Activated gamma-delta T cell treated with anti-CD3 and anti-CD28 coated beads, Interleukin-2, amount 50 U/mL, for 16 hours (primary cell): ENCODE results near the gene HAVCR1.
"Not testable (repeated sequence)": the region's sequence is repeated elsewhere in the genome, so short reads cannot be mapped to it uniquely, and the experiment has no call there.

Source experiments
- DNase-seq: peaks from one replicate; pipeline ENCODE4 v3.0.0-alpha.2; 2020; ENCODE audit warnings: low read depth

HAVCR1 gene

DNA sequence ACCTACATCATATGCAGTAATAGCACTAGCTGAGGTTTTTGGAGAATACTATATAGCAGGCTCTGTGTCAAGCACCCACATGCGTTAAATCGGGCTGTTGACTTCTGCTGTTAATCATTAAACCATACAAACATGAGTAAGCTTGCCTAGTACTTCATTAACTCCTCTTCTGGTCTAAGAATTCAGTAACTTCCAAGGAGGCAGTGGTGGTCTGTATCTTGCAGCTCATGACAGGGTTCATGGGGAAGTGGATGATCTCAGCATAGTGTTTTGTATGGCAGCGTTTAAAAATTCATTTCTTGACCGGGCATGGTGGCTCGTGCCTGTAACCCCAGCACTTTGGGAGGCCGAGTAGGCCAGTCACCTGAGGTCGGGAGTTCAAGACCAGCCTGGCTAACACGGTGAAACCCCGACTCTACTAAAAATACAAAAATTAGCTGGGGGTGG is at the start of gene HAVCR1:
TSS of gene HAVCR1 (minus strand) at position 24 of the 447 bp plus-strand sequence. CDS start 1,173 bp downstream, outside the sequence.
- DNase-seq: no peak

DNA sequence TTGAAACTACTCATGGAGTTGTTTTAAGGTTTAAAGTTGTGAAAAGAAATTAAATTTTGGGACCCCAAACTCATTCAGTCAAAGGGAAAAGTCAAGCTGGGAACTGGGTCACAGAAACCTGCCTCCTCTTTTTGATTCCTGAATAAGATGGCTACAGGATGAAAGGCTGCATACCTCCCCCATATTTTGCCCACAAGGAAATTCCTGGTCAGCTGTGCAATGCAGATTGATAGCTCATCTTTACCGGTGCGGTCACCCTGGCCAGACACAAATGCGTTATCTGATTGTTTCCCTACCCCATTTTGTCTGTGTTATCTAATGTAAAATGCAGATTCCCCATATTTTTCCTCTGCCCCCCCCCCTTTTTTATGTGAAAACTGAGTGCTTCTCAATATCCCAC is 48.6 kb upstream of the HAVCR1 start:
- DNase-seq: no peak

DNA sequence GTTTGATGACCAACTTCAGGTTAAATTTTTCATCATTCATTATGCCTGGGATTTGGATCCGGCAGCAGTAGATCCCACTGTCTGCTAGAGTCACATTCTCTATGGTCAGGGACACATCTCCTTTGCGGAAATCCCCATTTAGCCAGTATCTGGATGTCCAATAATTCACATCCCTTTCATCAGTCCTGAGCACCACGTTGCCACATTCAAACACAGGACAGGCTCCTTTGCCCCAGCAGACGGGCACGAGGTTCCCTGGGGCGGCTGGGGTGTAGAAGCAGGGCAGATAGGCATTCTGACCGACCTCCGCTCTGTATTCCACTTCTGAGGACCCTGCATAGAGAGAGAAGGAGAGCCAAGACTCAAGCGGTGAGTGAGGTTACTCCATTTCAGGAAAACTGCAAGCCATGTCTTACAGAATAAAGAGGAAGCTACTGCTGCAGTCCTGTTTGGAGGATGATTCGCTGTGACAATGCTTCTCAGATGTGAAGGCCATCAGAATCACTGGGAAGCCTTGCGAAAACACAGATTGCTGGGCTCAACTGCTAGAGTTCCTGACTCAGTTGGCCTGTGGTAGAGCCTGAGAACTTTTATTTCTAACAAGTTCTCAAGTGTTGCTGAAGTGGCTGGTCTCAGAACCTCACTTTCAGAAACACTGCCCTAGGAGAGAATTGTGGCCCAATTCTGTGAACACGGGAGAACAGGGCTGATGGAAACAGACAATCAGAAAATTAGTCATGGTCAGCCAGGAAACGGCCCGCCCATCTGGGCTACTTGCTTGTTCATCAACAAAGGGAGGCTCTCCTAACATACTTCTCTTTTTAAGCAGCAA is 47.9 kb upstream of the HAVCR1 start:
- no peak for DNase-seq

DNA sequence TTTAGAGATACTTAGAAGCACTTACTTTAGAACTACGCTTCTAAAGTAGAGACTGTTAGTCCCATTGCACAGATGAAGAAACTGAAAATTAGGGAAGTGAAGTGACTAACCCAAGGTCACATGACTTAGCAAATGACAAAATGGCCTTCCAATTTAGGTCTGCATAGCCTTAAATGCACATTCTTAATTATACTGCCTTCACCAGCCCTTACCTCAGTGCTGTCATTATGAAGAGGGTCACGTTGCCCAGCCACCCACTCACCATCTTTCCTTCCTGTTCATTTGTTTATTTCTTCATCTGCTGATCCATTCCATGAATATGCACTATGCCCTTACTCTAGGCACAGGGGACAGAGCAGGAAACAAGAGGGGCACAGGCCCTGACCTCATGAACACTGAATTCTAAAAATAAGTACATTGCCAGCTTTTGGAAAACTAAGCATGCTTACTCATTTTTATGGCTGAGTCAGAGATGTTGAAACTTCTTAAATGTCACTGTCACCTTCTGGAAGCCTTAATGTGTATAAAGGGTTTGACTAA is 41.3 kb upstream of the HAVCR1 start:
- no peak for DNase-seq

DNA sequence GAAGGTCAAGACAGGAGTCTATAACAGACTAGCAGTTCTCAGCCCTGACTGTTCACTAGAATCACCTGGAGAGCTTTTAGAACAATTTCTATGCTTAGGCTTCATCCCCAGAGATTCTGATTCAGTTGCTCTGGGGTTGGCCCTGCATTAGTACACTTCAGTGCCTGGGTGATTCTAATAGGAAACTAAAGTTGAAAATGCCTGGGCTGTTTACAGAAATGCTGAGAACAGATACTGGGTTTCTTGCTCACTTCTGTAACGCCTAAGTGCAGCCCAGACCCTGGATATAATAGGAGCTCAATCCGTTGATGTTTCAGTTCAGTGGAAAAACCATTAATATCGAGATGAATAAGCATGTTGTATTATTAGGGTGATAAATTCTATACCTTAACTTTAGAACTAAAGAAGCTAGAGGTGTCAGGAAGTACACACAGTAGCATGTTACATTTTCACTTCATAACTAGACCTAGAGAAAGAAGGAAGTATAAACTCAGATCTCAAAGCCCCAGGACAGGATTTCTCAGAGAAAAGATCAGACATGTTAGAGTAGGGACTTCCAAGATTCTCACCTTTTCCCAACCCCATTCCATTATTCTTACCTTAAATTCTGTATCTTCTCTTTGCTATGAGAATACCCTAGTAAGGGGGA is 29.6 kb upstream of the HAVCR1 start:
- DNase-seq: no peak

DNA sequence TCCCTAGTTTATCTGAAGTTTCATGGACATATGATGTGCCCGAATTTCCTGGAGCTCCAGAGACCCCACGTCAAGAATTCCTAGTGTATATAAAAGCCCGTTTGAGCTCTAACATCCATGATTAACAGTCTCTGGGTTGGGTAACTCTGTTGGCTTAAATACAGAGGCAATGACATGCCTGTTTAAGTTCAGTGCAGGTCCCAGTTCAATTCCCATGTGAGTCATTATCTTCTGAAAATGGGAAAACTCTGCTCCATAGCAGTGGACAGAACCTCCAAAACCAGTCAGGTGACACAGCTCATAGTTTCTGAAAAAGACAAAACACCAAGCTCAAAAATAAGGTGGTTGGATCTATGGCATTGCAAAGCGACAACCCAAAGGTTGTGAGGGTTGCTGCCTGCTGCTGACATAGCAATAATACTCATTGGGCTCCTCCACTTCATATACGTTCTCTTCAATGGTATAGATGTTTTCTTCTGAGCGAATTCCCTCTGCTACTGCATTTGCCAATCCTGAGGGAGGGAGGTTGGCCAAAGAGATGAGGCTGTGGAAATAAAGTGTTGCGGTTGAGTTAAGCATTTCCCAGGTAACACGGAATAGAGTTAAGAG is 27.9 kb upstream of the HAVCR1 start:
- DNase-seq: no peak

DNA sequence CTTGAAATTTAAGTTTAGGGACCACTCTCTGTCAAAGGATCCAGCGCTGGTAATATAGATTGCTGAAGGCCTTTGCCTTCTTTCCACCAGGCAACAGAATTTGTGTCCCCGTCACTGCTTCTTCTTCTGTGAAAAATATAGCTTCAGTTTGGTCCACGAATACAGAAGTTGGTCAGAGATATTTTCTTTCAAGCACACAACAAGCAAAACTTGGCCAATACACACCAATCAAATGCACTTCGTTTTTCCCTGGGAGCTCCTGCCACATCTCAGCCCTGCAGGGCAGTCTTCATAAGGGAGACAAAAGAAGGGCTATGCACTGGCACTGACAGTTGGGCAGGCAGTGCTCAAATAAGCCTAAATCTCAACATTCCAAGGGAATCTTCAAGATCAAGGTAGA is 27.0 kb upstream of the HAVCR1 start:
- no peak for DNase-seq

DNA sequence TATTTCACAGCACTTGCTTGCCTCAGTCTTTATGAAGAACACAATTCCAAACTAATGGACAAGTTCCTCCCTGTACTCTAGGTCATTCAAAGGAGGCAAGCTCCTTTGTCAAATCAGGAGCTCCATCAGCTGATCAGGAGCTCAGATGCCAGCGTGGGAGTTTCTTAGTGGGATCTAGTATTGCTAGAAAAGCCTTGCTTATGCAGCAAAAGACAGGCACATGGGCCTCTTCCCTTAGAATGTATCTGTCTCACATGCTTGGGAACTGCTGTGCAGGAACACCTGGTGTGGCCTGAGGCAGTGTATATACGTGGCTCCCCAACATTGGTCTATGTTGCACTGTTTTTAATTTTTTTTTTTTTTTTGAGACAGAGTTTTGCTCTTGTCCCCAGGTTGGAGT is 21.4 kb upstream of the HAVCR1 start:
- no peak for DNase-seq

DNA sequence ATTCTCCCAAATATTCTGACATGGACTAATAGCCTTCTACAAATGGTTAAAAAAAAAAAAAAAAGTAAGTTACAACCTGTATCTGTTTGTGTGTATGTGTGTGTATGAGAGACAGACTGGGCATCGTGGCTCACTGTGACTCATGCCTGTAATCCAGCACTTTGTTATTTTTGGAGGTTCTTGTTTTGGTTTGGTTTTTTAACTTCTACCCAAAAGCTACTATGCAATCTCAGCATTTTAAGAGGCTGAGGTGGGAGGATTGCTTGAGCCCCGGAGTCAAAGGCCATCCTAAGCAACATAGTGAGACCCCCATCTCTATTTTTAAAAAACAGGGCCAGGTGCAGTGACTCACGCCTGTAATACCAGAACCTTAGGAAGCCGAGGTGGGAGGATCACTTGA is 17.6 kb upstream of the HAVCR1 start:
- no peak for DNase-seq

DNA sequence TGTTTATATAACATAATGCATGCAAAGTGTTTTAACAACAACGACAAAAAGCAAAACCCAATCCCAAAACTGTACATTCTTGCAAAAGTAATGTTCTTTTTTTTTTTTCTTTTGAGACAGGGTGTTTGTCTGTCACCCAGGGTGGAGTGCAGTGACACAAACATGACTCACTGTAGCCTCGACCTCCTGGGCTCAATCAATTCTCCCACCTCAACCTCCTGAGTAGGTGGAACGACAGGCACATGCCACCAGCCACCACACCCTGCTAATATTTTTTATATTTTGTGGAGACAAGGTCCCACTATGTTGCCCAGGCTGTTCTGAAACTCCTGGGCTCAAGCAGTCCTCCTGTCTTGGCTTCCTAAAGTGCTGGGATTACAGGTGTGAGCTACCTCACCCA is 13.6 kb upstream of the HAVCR1 start:
- DNase-seq: no peak

DNA sequence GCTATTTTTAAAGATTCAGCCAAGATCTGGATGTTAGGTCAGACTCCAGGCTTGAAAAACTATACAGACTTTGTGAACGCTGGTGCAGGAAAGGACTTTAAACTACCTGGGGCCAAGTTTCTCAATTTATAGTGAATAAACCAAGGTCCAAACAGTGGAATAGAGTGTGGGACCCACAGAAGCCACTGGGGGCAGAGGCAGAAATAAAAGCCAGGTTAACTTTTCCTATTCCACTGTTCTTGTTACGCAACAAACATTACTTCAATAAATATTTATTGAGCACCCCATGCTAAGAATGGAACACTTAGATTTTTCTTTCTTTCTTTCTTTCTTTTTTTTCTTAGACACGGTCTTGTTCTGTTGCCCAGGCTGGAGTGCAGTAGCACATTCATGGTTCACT is 11.0 kb upstream of the HAVCR1 start:
- DNase-seq: no peak

DNA sequence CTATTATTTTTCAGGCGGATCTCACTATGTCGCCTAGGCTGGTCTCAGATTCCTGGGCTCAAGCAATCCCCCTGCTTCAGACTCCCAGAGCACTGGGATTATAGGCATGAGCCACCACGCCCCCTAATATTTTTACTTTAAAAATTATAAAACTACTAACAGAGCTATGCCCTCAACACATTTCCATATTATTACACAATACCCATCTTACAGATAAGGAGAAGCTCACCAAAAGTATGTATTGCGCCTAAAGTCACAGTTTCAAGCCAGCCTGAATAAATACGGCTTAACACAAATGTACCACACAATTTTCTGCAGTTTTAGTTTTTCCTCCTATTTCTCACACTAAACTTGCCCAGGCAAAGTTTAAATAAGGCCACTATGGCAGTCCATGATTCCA is 9.9 kb upstream of the HAVCR1 start:
- no peak for DNase-seq

DNA sequence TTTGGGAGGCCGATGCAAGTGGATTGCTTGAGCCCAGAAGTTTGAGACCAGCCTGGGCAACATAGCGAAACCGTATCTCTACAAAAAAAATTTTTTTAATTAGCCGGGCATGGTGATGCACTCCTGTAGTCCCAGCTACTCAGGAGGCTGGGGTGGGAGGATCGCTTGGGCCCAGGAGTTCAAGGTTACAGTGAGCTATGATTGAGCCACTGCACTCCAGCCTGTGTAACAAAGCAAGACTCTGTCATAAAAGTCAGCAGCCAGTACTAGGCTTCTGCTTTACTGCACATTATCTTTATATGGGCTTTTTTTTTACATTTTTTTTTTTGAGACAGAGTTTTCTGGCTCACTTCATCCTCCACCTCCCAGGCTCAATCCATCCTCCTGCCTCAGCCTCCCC is 9.4 kb upstream of the HAVCR1 start:
- no peak for DNase-seq

DNA sequence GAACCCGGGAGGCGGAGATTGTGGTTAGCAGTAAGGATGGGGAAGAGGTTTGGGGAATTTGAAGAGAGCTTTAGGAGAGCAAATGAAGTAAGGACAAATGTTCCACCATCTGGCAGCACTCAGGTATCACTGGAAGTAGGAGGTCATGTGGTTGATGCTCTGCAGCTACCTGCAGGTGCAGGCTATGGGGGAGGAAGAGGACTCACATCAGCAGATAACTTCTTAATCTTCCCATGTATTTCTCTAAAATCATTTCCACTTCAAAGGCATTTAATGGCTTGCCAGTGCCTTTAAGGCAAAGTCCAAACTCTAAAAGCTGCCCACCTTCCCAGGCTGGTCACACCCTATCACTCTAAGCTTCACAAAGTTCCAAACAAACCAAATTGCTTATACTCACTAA is 8.1 kb upstream of the HAVCR1 start:
- DNase-seq: no peak

DNA sequence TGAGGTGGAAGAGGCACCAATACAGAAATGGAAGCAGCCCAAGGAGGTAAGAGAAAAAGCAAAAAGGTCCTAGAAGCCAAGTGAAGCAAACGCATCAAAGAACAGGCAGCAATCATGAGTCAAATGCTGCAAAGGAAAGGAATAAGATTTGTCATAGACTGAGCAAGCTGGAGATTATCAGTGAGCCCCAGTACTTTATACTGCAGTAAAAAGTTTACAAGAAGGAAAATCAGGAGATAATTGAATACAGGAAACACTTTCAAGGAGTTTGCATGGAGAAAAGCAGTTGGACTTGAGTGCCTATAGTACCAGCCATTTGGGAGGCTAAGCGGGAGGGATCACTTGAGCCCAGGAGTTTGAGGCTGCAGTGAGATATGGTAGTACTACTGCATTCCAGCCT is 7.2 kb upstream of the HAVCR1 start:
- DNase-seq: no peak

DNA sequence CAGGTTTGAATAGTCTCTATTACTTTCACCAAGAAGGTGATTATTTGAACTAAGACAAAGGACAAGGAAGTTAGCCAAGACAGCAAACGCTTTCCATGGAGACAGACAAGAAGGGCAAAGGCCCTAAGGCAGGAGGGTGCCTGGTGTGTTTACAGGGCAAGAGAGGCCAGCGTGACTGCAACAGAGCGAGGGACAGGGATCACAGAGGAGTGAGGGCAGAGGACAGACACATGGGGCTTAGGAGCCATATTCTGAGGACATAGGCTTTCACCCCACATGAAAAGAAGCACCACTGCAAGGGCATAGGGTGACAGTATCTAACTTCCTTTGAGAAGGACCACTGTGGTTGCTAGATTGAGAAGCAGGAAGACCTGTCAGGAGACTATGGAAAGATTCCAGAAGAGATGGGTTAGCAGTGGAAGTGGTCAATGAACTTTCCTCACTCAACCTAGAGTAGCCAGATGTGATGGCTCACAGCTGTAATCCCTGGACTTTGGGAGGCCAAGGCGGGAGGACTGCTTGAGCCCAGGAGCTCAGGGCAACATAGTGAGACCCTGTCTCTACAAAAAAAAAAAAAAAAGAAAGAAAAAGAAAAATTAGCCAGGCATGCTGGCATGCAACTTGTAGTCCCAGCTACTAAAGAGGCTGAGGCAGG is 5.0 kb upstream of the HAVCR1 start:
- DNase-seq: no peak

DNA sequence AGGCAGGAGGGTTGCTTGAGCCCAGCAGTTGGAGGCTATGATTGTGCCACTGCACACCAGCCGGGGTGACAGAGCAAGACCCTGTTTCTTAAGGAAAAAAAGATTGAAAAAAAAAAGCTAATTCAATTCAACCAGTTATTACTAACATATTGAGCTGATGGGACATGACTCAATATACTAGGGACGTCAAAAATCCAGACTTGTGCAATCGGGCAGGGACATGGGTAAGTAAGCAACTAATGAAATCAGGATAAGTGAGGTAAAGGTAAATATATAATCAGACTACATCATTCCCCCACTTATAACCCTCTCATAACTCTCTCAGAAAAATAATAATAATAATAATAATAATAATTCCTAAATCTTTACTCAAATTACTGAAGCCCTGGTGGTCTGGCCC is 975 bp upstream of the HAVCR1 start:
- DNase-seq: no peak

DNA sequence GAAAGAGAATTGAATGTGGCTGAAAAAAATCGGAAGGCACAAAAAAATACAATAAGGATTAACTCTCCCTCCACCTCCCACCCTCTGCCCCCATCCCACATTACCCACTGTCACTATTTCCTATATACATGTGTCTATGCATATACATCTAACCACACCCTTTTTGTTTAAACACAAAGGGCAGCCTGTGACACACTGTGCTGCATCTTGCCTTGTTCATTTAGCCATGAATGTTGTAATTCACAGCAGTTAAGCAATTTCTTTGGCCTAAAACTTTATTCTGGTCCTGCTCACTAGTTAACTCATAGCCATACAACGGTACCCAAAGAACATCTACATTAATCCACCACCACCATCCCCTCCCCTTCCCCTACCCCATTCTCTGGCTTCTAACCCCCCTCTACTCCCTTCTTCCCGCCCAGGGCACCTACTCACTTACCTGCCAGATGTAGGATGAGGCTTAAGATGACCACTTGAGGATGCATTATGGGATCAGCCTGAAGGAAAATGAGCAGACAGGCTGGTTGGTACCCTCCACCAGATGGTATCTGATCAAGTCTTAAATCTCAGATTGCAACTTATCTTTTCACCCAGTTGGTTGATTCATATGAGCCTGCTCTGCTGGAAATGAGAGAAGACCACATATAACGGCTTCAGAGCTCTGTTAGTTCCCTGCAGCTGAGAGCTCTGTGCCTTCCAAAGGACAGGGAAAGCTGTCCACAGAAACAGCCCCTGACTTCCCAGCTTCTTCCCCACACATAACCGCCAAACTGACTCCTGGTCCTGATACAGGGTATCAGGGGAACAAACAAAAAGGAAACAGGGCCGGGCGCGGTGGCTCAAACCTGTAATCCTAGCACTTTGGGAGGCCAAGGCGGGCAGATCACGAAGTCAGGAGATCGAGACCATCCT is 1.2 kb downstream of the HAVCR1 start:
- no peak for DNase-seq

DNA sequence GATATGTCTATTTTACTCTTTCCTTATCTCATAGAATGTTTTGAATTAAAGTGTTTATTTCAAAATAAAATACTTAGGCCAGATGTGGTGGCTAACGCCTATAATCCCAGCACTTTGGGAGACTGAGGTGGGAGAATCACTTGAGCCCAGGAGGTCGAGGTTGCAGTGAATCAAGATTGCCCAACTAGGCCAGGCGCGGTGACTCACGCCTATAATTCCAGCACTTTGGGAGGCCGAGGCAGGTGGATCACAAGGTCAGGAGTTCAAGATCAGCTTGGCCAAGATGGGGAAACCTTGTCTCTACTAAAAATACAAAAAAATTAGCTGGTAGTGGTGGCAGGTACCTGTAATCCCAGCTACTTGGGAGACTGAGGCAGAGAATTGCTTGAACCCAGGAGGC is 2.1 kb downstream of the HAVCR1 start:
- DNase-seq: not testable (repeated sequence)

DNA sequence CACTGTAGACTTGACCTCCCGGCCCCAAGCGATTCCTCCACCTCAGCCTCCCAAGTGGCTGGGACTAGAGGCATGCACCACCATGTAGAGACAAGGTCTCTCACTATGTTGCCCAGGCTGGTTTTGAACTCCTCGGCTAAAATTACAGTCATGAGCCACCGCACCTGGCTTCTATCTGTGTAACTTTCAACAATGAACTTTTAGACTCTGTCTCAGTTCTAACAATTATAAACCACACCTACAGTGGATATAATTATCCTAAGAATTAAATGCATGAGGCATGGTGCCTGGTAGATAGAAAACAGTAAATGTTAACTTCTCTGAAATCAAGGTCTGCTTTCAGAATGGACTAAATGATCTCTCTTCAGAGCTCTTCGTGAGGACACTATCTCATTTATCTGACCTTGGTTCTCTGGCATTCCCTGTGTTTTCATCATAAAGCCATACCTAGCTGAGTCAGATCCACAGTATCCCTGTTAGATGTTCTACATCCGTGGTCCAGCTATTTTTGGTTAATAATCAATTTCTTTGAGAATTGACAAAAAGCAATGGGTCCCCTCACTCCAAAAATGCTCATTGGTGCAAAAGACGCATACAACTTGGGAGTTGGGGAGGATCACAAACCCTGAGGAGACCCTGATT is 7.2 kb downstream of the HAVCR1 start:
- no peak for DNase-seq

DNA sequence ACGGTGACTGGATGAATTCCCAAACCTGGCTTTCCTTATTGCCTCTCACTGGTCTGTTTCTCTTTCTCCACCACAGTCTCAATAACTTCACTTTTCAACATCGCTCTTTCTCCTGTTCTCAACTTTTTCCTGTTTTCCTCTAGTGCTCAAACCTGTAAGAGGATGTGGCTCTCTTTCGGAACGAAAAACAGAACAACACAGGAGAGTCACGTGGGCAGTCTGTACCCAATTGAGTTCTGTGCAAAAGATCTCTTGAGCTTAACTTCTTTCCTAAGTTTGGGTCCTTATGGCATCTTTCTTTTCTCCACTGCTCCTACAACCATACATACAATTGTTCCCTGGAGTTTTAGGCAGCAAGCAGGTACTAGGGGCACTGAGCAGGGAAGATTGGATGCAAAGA is 8.9 kb downstream of the HAVCR1 start:
- DNase-seq: no peak
